GM10266 (cell line): ENCODE results near the gene IGF2.

ENCODE experiments used
- DNase-seq: peaks from one replicate; pipeline ENCODE4 v3.0.0; 2012; ENCODE audit errors: extremely low spot score
- TF ChIP-seq, protein P1 (sequence below): IDR thresholded peaks from 2 replicates; pipeline ENCODE4 v1.5.1; 2012; ENCODE audit warnings: mild to moderate bottlenecking, low read depth; ENCODE audit not compliant: control insufficient read depth, insufficient read depth; ENCODE audit errors: missing control alignments

Gene IGF2

DNA sequence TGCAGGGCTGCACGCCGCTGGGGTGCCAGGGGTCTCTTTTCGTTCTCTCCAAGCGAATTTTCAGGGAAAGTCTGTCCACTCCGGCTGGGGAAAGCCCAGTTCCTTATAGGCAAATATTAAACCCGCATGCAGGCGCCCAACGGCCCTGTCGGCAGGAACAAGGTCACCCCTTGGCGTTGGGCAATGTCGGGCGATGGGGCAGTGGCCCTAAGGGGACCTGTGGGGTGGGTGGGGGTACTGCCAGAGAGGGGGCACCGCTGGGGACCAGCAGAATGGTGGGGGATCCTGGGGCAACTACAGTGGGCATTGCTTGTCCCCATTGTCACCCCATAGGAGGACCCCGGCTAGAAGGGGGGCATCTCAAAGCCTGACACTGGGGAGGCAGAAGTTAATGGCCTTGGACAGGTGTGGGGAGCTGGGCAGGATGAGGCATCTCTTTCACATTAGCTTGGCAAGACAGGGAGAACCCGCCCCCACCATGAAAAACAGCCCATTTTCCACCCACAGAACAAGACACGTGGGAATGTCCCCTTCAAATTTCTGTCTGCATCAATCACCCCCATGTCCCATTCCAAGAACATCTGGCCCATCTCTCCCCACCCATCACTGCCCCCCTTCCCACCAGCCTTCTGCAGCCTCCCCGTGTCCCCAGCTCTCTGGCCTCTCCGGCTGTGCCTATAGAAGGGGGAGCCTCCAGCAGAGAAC lies 5.5 kb upstream of the IGF2 start:
- TF ChIP-seq, protein P1, sequence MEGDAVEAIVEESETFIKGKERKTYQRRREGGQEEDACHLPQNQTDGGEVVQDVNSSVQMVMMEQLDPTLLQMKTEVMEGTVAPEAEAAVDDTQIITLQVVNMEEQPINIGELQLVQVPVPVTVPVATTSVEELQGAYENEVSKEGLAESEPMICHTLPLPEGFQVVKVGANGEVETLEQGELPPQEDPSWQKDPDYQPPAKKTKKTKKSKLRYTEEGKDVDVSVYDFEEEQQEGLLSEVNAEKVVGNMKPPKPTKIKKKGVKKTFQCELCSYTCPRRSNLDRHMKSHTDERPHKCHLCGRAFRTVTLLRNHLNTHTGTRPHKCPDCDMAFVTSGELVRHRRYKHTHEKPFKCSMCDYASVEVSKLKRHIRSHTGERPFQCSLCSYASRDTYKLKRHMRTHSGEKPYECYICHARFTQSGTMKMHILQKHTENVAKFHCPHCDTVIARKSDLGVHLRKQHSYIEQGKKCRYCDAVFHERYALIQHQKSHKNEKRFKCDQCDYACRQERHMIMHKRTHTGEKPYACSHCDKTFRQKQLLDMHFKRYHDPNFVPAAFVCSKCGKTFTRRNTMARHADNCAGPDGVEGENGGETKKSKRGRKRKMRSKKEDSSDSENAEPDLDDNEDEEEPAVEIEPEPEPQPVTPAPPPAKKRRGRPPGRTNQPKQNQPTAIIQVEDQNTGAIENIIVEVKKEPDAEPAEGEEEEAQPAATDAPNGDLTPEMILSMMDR, result no peak
- DNase-seq, result no peak

DNA sequence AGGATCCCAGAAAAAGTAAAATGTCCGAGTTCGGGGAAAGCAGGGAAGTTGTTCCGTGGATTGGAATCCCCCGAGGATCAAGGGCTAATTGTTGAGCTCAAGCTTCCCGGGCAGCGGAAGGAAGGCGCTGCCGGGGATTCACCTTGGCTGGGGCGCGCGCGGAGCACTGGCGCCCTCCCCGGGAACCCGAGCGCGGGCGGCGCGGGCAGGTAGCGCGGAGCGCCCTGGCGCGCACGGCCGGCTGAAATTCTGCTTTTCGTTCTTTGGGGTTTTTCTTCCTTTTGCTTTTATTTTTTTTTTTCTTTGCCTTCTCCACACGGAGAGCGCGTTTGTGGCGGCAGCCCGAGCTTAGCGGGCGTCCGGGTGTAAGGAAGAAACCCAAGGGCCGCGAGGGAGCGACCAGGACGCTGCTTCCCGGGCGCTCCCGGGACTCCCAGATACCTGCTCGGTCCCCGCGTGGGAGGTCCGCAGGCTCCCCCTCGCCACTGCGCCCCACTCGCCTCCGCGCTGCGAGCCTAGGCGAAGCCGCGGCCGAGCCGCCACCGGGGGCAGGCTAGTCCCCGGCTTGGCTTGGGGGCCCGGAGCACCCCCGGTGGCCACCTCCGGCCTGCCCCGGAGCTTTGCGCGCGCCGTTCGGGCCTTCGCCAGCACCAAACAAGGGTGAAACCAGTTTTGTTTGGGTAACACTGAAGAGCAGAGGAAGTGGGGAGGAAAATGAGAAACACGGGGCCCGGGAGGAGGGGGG lies 4.8 kb upstream of the IGF2 start:
- no peak for DNase-seq
- TF ChIP-seq, protein P1, result peak; percentile 20

DNA sequence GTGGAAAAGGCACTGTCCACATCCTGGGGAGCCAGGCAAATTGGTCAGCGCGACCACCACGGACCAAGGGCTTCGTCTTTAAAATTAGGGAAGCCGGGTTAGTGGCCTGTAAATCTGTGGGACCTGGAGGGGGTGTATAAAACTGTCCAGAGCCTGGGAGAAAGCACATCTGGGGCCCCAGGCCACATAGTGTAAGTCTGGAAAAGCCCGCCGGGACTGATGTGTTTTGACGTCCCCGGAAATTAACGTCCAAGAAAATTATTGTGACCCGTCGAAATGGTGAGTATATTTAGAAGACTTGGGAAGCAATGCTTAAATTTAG lies 4.2 kb upstream of the IGF2 start:
- TF ChIP-seq, protein P1, result no peak
- DNase-seq, result no peak

DNA sequence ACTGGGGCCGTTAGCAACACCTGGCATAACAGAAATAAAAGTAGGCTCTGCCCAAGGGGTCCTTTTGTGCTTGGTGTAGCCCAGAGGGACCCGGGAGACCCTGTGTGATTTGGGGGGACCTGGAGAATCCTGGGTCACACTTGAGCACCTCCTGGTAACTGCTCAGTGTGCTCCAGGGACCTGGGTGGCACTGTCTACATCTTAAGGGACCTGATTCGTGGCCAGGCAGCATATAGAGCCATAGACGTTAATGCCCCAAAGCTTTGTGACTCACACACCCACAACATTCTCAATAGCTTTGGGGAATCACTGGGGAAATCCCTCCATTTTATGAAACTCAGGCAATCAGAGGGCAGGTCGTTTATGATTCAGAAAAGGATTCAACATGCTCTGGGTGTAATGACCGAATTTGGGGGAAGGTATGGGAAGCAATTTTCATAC lies 3.6 kb upstream of the IGF2 start:
- peak; percentile 87 for DNase-seq
- TF ChIP-seq, protein P1, result no peak

DNA sequence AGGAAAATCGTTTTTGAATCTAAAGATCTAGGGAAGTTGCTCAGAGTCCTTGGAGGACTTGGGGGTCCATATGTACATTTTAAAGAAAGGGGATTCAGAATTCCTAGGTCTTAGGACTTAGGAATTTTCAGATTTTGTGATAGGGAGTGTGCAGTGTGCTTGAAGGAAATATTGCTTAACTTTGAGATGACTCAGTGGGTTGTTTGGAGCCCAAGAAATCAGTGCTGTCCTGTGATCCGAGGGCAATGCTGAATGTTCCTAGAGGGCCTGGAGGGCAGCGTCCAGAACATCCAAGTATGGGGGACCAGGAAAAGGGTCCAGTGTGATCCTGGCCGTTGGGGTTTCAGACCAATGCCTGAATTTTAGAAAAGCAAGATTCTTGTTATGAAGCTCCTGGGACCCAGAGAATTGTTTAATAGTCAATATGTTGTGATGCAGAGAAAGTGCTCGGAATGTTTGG lies 3.1 kb upstream of the IGF2 start:
- TF ChIP-seq, protein P1, result no peak

DNA sequence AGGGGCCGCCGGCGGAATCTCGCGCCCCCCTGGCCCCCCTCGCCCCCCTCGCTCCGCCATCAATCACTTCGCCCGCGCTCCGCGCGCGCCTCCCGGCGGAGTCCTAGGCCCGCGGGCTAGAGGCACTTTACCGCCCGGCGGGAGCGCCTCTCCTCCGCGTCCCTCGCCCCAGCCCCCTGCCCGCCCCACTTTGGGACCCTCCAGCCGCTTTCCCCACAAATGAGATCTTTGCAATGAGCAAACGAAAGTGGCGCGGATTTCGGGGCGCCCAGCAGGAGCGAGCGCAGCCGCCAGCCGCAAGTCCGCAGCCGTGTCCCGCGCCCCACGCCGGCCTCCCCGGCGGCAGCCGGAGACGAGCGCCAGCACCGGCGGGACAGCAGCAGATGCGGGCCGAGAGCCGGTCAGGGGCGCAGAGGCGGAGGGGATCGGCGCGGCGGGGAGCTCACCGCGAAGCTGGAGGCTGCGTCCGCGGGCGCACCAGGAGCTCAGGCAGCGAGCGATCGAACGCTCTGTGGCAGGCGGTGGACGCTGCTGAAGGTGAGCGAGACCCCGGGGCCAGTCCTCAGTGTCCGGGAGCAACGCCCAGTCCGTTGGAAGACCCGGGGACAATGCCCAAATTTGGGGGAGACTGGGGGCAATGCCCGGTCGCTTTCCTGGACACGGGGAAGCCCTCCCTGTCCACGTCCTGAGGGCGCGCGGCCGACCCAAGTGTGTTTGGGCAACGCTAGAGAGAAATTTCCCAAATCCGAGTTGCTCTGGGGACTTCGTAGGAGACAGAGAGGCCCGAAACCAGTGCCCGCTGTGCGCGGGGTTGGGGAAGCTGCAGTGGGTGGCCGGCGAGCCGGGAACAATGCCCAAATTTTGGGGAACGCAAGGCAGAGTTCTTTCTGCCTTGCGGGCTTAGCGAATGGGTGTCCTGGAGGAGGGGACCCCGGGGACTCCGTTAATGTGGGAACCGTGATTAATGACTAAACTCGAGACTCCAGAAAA lies 1.5 kb upstream of the IGF2 start:
- TF ChIP-seq, protein P1, result no peak
- DNase-seq, result no peak

More for the DNA sequence above, 3.1 kb upstream of the IGF2 start:
- DNase-seq, result no peak
